Kidney epithelial cell (primary cell): ENCODE measurements around the gene NRK. TPM values are rescaled to one million over a fixed set of nuclear protein-coding genes. Genes with fewer than 3 reads are reported as not detected.

Experiments
- DNase-seq: peaks from one replicate; pipeline ENCODE4 v3.0.0-alpha.2; 2010; ENCODE audit warnings: low read depth
- H3K27me3 ChIP-seq: 2 replicates; pipeline ENCODE4 v1.6.0; 2011; ENCODE audit warnings: low read length; ENCODE audit not compliant: control insufficient read depth, insufficient read depth
- H3K36me3 ChIP-seq: 2 replicates; pipeline ENCODE4 v1.5.1; 2011; ENCODE audit warnings: low read length; ENCODE audit not compliant: control insufficient read depth, insufficient read depth
- H3K4me3 ChIP-seq: 2 replicates; pipeline ENCODE4 v1.5.1; 2011; ENCODE audit warnings: low read depth, mild to moderate bottlenecking, control low read depth, low read length
- CTCF ChIP-seq: IDR thresholded peaks from 2 replicates; pipeline ENCODE4 v1.5.1; 2011; ENCODE audit warnings: mild to moderate bottlenecking, moderate library complexity, low read length, control low read depth, inconsistent platforms; ENCODE audit not compliant: insufficient read depth, poor library complexity, severe bottlenecking
- total RNA-seq: library from RNA; depleted of rRNA; stranded (reverse); fragments of >200 nt; gene quantifications from 2 replicates; pipeline ENCODE4 v1.2.3, GENCODE V29; 2015

NRK gene
- total RNA-seq, 1 donor from 2014 or later, result 9.0 TPM

GRCh38 chrX:105910563-105911105, 88.3 kb downstream of the NRK start:
- Histone ChIP-seq H3K36me3 (no peaks in the 10 kb centered on the region), H3K27me3 (no peaks in the 10 kb centered on the region), H3K4me3 (no peak overlapping the region)
- no peak for DNase-seq
- no peak for TF ChIP-seq CTCF

- Histone ChIP-seq H3K36me3 (no peaks in the 10 kb centered on the region), H3K4me3 (no peak overlapping the region), H3K27me3 (no peaks in the 10 kb centered on the region)
- DNase-seq, result no peak
- no peak for TF ChIP-seq CTCF
Observed at GRCh38 chrX:105945266-105945665, 122.9 kb downstream of the NRK start.

DNA sequence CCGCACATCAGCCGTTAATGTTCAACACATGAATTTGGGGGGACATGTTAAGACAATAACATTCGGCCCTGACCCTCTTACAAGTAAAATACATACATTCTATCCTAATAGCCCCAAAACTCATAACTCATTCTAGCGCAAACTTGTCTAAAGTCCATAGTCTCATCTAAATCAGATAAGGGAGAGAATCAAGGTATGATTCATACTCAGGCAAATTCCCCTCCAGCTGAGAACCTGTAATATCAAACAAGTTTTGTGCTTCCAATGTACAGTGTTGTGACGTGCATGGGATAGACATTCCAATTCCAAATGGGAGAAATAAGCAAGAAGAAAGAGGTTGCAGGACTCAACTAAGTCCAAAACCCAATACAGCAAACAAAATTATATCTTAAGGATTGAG, 147.1 kb downstream of the NRK start:
- Histone ChIP-seq H3K36me3 (no peaks in the 10 kb centered on the region), H3K4me3 (no peak overlapping the region), H3K27me3 (no peaks in the 10 kb centered on the region)
- DNase-seq, result no peak
- no peak for TF ChIP-seq CTCF

DNA sequence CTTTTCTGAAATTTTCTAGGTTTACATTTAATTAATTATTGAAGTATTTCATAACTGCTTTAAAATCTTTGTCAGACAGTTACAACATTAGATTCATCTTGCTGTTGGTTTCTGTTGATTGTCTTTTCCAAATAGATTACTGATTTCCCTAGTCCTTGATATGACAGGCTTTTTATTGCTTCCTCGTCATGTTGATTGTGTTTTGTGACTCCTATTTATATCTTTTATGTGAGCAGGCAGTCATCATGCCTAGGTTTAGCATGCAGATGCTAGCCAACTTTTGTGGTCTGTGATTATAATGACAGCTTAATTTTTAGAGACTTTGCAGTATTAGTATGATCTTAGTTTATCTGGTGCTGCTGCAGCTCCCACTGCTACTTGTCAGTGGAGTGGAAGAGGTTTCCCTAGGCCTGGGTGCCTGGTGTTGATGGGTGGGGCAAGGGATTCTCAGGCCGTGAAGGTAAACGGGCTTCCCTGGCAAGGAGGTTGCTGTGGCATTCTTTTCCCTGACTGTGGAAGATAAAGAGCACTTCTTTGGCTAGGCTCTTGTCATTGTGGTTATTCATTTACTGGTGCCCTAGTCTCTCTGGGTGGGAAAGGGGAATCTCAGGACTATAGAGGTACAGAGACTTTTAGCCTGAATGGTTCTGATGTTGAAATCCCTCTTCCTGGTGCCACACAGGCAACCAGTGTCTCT, 150.5 kb downstream of the NRK start:
- Histone ChIP-seq H3K36me3 (no peaks in the 10 kb centered on the region), H3K27me3 (no peaks in the 10 kb centered on the region), H3K4me3 (no peak overlapping the region)
- no peak for TF ChIP-seq CTCF
- no peak for DNase-seq

GRCh38 chrX:105973387-105973739, 151.0 kb downstream of the NRK start:
- TF ChIP-seq CTCF, result no peak
- no peak for DNase-seq
- no peak overlapping the region for H3K4me3 ChIP-seq
- no peaks in the 10 kb centered on the region for H3K27me3 ChIP-seq
- H3K36me3 ChIP-seq, result no peaks in the 10 kb centered on the region

DNA sequence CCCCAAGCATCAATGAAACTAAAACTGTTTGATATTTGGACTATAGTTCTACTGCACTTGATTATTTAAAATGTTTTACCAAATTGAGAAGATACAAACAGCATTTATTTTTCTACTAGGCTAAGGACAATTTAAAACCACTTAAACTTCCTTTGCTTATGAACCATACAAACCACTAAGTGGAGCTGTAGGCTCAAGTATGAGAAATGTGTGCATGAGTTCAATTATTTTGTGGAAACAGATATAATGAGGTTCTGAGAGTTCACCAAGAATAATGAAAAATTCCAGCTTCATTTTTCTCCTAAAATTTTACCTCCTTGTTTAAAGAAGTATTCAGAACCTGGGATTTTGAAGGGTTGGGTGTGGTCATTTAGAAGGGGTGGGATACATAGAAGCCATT, 153.0 kb downstream of the NRK start:
- no peaks in the 10 kb centered on the region for H3K36me3 ChIP-seq
- no peak overlapping the region for H3K4me3 ChIP-seq
- no peaks in the 10 kb centered on the region for H3K27me3 ChIP-seq
- no peak for TF ChIP-seq CTCF
- no peak for DNase-seq
